HUES6 (cell line): ENCODE measurements around the gene AOPEP.

ENCODE experiments used
- H3K27ac ChIP-seq: 2 replicates; pipeline ENCODE4 v1.7.0; 2013; ENCODE audit warnings: low read depth, mild to moderate bottlenecking, low read length, inconsistent platforms
- H3K27me3 ChIP-seq: 2 replicates; pipeline ENCODE4 v1.6.1; 2013; ENCODE audit warnings: low read length; ENCODE audit not compliant: control insufficient read depth, insufficient read depth
- H3K36me3 ChIP-seq: 2 replicates; pipeline ENCODE4 v1.6.1; 2013; ENCODE audit warnings: low read length; ENCODE audit not compliant: control insufficient read depth, insufficient read depth
- H3K4me1 ChIP-seq: 2 replicates; pipeline ENCODE4 v1.6.1; 2013; ENCODE audit warnings: low read length; ENCODE audit not compliant: control insufficient read depth, insufficient read depth
- H3K4me3 ChIP-seq: 2 replicates; pipeline ENCODE4 v1.5.1; 2013; ENCODE audit warnings: low read depth, low read length
- H3K9ac ChIP-seq: one replicate; pipeline ENCODE4 v1.6.1; 2013; ENCODE audit warnings: mild to moderate bottlenecking, low read length
- H3K9me3 ChIP-seq: 2 replicates; pipeline ENCODE4 v1.6.1; 2013; ENCODE audit warnings: low read depth, low read length; ENCODE audit not compliant: control insufficient read depth, insufficient read depth

The AOPEP gene

GRCh38 chr9:94908583-94909249, 182.2 kb downstream of the AOPEP start:
- H3K9ac ChIP-seq = no peak overlapping the region
- H3K27me3 ChIP-seq = no peaks in the 10 kb centered on the region
- H3K36me3 ChIP-seq = no peaks in the 10 kb centered on the region
- peaks cover 46% of the 10 kb centered on the region for H3K4me1 ChIP-seq
- H3K27ac ChIP-seq = no peak overlapping the region
- no peak overlapping the region for H3K4me3 ChIP-seq
- H3K9me3 ChIP-seq = no peaks in the 10 kb centered on the region

DNA sequence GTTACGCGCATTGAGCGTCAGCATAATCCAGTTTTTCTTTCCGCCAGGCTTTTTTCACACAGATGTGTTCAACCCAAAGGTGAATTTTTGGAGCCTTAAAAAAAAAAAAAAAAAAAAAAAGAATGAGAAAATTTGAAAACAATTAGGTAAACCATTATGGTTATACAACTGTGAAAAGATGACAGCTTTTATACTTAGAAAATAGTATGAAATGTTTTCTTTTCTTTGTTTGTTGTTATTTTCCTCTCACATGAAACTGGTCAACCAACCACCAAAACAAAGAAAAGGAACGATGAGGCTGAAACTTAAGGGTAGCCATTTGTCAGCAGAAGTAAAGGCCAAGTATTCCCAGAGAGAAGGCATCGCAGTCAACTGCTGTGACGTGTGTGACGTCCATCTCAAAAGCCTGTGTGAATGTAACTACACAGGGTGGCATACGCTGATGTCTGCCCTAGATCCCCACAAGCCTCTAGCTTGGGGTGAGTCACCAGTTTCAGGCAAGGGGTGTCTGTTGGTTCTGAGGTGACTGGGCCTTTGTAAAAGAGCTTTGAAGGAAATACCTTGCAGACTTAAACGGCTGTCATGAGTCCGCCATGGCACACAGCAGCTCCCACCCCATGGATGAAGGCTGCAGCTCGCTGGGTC, 182.9 kb downstream of the AOPEP start:
- Histone ChIP-seq H3K4me3 (no peak overlapping the region), H3K36me3 (no peaks in the 10 kb centered on the region), H3K9ac (no peak overlapping the region), H3K27me3 (no peaks in the 10 kb centered on the region), H3K27ac (no peak overlapping the region), H3K9me3 (no peaks in the 10 kb centered on the region), H3K4me1 (peaks cover 53% of the 10 kb centered on the region)

DNA sequence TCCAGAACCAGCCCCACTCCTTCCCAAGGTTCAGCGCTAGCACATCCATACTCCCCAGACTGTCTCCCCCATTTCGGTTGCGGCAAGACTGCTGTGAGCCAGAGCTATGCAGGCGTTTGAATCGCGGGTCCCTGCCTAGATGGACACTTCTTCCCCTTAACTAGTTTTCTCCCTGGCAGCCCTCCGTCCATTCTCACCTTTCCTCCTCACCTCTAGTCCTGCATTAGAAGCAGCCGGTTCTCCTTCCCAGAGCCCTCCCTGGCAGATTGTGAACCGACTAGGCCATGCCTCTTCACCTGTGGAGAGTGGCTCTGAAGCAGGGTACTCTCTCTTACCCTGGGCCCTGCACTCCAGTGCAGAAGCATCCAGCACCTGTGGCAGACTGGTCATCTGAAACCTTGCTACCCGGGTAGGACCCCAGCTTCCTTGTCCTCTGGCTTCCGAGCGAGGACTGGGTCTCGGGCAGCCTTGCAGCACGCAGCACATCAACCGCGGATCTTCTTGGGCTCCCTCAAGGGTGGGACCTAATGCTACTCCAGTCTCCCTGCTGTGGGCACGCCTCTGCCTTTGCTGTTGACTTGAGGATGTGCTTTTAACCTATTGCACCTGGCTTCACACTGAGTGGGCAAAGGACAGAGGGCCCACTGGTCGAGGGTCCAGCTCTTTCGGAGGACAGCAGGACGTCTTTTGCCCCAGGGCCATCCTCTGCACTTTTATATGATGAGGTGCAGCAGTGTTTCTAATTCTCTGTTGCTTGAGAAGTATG, 183.6 kb downstream of the AOPEP start:
- no peaks in the 10 kb centered on the region for H3K9me3 ChIP-seq
- H3K27me3 ChIP-seq = no peaks in the 10 kb centered on the region
- H3K36me3 ChIP-seq = no peaks in the 10 kb centered on the region
- no peak overlapping the region for H3K9ac ChIP-seq
- peaks cover 59% of the 10 kb centered on the region for H3K4me1 ChIP-seq
- no peak overlapping the region for H3K4me3 ChIP-seq
- no peak overlapping the region for H3K27ac ChIP-seq

DNA sequence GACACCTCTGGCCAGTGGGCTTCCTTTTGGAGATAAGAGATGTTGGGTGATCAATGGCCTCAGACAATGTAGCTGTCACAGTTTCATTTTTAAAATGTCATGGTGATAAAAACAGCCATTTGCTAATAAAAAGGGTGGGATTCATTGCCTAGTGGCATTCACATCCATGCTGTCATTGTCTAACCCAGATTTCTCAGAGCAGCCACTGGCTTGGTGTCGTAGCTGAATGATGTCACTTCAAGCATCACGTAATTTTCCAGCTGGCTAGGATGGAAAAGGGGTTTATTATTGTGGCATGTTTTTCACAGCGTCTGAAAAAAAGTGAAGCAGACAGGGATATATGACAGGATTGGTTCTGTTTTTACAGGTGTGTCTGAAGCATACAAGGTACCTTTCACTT, 184.7 kb downstream of the AOPEP start:
- no peak overlapping the region for H3K27ac ChIP-seq
- H3K9ac ChIP-seq = no peak overlapping the region
- peaks cover 66% of the 10 kb centered on the region for H3K4me1 ChIP-seq
- H3K9me3 ChIP-seq = no peaks in the 10 kb centered on the region
- no peaks in the 10 kb centered on the region for H3K36me3 ChIP-seq
- H3K27me3 ChIP-seq = no peaks in the 10 kb centered on the region
- H3K4me3 ChIP-seq = no peak overlapping the region

GRCh38 chr9:94911986-94912635, 185.6 kb downstream of the AOPEP start:
- Histone ChIP-seq H3K4me1 (peaks cover 70% of the 10 kb centered on the region), H3K27me3 (no peaks in the 10 kb centered on the region), H3K4me3 (no peak overlapping the region), H3K36me3 (no peaks in the 10 kb centered on the region), H3K9me3 (no peaks in the 10 kb centered on the region), H3K9ac (peak overlapping the region; percentile 6), H3K27ac (no peak overlapping the region)

- peaks cover 68% of the 10 kb centered on the region for H3K4me1 ChIP-seq
- H3K27ac ChIP-seq = no peak overlapping the region
- peak overlapping the region; percentile 6 for H3K9ac ChIP-seq
- no peaks in the 10 kb centered on the region for H3K9me3 ChIP-seq
- H3K27me3 ChIP-seq = no peaks in the 10 kb centered on the region
- H3K4me3 ChIP-seq = no peak overlapping the region
- H3K36me3 ChIP-seq = no peaks in the 10 kb centered on the region
Observed at GRCh38 chr9:94912700-94913249, 186.3 kb downstream of the AOPEP start.

GRCh38 chr9:94913550-94913949, 187.1 kb downstream of the AOPEP start:
- Histone ChIP-seq H3K36me3 (no peaks in the 10 kb centered on the region), H3K27me3 (no peaks in the 10 kb centered on the region), H3K27ac (no peak overlapping the region; the same call in 1 of the 2 replicates), H3K4me1 (peaks cover 65% of the 10 kb centered on the region), H3K9me3 (no peaks in the 10 kb centered on the region), H3K9ac (no peak overlapping the region), H3K4me3 (no peak overlapping the region)

DNA sequence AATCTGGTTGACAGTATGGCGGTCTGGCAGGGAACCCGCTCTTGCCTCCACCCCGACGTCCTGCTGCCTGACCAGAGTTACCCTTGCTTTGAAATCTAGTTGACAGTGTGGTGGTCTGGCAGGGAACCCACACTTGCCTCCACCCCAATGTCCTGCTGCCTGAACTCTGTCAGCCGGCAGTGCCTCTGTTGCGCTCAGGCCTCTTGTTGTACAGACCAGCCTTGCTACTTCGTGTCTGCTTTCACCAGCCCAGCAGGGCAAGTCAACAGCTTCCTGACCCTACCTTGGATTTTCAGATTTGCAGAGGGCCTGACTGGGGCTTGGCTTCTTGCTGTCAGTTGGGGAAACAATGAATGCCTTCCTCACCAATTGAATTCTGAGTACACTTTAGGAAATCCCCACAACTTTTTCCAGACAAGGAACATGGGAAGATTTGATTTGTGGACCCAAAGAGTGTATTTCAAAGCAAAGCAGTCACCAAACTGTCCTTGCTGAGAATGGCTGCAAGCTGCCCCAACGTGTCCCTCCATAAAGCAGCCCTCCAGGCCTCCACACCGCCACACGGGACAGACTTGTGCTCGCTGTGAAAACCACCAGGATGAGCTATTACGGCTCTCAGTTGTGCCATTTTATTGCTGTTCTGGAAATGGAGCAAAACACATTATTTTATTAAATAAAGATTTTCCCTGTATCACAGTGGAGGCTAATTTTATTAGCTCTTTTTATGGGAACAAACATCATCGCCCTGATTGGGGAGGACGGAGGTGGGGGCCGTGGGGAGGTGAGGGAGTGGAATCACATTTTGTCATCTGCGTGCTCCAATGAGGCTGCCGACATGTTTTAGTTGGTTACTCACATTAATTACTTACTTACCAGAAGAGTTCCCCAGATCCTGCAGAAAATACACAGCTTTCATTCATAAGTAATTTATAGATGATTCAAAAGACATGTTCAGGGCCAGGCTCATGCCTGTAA, 189.3 kb downstream of the AOPEP start:
- H3K27ac ChIP-seq = no peak overlapping the region
- no peak overlapping the region for H3K9ac ChIP-seq
- no peaks in the 10 kb centered on the region for H3K27me3 ChIP-seq
- peaks cover 64% of the 10 kb centered on the region for H3K4me1 ChIP-seq
- H3K36me3 ChIP-seq = no peaks in the 10 kb centered on the region
- no peaks in the 10 kb centered on the region for H3K9me3 ChIP-seq
- no peak overlapping the region for H3K4me3 ChIP-seq

GRCh38 chr9:94916956-94917355, 190.5 kb downstream of the AOPEP start:
- no peak overlapping the region for H3K9ac ChIP-seq
- peaks cover 70% of the 10 kb centered on the region for H3K4me1 ChIP-seq
- H3K27me3 ChIP-seq = no peaks in the 10 kb centered on the region
- H3K27ac ChIP-seq = no peak overlapping the region
- H3K36me3 ChIP-seq = no peaks in the 10 kb centered on the region
- no peaks in the 10 kb centered on the region for H3K9me3 ChIP-seq
- H3K4me3 ChIP-seq = no peak overlapping the region
